GM21367 (cell line): ENCODE results near the gene FABP3.
"Not testable (repeated sequence)": the region's sequence is repeated elsewhere in the genome, so short reads cannot be mapped to it uniquely, and the experiment has no call there.

Experiments used
- ATAC-seq: cut with Tn5 transposase; IDR thresholded peaks from one replicate; pipeline ENCODE4 v1.9.1; 2021; ENCODE audit not compliant: unreplicated experiment

Gene FABP3

DNA sequence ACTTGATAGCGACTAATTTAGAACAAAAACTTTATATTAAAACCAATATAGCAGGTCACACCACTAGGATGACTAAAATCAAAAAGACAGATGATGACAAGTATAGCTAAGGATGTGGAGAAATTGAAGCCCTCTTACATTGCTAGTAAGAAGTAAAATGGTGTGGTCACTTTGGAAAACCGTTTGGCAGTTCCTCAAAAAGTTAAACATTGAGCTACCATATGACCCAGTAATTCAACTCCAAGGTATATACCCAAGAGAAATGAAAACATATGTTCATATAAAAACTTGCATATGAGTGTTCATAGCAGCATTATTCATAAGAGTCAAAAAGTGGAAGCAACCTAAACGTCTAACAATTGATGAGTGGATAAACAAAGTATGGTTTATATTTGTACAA, 27.1 kb upstream of the FABP3 start:
- ATAC-seq, result no peak

DNA sequence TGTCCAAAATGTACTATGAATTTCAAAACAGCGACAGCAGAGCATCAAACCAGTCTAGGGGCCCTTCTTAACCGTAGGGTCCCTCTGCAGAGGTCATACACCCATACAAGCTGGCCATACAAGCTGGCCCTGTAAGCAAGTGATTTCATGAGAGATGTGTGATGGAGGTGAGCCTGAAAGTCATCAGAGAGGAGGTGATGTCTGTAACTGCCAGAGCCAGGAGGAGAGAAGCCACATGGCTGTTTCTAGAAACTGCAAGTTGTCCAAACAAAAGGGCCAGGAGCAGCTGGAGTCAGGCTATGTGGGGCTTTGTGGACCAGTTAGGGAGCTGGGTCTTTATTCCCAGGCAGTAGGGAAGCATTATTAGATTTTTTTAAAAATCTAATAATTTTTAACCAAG, 25.4 kb upstream of the FABP3 start:
- ATAC-seq, result no peak

DNA sequence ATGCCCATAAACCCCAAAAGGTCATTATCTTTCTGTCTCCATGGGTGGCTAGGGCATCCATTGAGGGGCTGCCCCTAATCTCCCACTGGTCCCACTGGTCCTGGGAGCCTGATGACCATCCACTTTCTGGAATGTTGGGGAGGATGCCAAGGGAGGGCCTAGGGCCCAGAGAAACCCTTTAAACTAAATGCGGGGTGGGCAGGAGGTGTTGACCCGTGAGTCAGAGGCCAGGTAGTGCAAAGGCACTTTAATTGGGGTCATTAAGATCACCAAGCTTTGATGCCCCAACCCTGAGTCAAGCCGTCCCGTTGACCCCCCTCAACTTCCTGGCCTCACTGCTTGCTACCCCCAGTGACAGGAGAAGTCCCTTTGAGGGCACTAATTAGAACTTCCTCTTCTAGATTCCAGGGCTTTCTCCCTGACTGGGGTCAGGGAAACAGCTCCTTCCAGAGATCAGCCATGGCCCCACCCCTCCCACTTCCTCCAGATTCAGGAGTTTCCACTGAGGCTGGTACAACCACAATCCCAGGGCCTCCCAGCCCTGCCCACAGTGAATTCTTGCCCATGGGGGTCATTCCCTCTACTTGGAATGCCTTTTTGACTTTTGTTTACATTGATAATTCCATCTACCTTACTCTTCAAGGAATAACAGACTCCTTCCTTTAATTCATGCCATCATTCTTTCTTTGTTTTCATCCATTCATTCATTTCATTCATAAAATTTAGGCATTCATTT, 24.7 kb upstream of the FABP3 start:
- no peak for ATAC-seq

DNA sequence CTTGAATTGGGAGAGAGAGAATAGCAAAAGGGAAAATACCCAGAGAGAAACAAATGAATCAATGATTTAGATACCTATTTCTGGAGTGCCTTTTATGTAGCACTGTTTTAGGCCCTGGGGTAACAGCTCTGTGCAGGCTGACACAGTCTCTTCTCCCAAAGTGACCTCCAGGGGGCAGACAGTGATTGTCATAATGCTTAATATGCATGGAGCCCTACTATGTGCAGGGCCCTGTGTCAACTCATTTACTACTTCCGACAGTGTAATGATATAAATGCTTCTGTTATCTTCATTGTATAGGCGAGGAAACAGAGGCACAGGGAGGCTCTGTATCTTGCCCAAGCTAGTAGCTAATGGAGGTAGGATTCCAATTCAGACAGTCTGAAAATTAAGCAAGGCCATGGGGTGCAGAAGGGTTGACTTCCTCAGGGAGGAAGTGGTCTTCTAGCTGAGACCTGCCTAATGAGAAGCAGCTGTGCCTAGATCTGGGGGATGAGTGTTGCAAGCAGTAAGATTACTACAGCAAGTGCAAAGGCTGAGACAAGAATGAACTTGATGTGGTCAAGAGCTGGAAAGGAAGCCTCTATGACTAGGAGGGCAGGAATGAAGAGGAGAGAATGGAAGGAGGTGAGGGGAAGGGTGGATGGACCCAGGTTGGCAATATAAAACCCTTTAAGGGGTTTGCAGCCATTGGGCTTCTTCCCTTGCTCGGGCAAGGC, 23.9 kb upstream of the FABP3 start:
- ATAC-seq, result no peak

DNA sequence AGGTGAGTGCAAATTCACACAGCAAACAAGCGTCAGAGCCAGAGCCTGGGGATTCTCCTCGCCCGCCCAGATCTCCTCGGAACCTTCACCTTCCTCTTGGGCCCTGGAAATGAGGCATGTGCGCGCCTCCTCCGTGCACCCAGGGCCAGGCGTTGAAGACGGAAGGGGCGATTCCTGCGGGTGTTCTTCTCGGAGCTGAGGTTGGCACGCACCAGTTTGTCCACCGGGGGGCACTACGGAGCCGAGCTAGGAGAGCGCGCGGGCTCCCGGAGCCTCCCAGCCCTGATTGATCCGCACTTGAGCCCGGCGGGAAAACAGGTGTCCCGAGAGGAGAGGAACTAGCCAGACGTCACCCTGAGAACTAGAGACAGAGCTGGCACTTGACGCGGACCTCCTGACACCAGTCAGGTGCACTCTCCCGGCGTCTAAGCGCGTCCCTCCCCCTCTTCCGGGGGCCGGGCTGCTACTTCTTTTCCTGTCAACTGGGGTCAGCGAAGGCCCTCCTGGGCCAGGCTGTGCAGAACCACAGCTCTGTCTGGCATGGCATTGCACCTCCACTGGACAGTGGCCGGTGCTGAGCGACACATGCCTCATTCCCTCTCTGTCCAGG, 21.8 kb upstream of the FABP3 start:
- no peak for ATAC-seq

DNA sequence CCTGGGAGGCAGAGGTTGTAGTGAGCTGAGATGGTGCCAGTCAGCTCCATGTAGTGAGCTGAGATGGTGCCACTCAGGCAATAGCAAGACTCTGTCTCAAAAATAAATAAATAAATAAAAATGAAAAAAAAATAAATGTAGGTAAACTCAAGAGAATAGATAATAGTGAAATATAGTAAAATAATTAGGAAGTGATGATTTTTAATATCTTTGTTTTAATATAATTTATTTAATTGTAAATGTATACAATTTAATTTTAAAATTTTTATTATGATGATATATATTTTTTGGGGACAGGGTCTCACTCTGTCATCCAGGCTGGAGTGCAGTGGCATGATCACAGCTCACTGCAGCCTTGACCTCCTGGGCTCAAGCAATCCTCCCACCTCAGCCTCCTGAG, 20.6 kb upstream of the FABP3 start:
- no peak for ATAC-seq

DNA sequence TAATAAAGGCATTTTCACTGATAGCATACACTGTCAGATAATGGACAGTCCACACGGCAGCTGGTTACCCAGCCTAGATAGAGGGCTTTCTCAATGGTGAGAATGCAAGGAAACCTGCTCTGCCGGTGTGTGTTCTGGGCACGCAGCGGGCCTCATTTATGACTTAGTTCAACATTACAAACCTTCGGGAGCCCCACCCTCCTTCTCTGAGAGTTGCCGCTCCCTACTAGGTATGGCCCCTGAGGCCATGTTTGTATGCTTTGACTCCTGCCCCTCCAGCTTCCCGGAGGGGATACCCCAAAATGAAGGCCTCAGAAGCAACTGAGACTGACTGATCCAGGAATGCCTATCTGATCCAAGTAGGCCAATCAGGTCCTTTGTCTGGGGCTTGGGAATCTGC, 17.2 kb upstream of the FABP3 start:
- ATAC-seq, result no peak

DNA sequence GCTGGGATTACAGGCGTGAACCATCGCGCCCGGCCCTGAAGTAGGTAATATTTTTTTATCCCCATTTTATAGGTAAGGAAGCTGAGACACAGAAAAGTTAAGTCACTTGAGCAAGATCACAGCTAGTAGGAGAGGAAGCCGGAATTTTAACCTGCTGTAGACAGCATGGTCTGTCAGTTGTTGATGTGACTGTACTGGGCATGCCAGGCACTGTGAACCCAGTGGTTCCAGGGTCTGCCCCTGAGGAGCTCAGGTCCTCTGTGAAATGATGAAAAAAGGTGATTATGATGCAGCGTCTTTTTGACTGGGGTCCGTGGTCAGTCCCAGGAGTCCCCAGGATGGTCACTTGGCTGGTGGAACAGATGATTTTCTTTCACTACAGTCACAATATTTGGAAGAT, 16.7 kb upstream of the FABP3 start:
- no peak for ATAC-seq

DNA sequence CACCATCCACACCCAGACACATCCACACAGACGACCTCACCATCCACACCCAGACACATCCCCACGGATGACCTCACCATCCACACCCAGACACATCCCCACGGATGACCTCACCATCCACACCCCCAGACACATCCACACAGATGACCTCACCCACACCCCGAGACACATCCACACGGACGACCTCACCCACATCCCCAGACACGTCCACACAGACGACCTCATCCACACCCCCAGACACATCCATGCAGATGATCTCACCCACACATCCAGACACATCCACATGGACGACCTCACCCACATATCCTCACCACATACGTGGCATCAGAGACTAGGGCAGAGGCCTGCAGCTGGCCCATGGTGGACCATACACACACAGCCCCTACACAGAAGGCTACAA, 14.7 kb upstream of the FABP3 start:
- ATAC-seq, result no peak

DNA sequence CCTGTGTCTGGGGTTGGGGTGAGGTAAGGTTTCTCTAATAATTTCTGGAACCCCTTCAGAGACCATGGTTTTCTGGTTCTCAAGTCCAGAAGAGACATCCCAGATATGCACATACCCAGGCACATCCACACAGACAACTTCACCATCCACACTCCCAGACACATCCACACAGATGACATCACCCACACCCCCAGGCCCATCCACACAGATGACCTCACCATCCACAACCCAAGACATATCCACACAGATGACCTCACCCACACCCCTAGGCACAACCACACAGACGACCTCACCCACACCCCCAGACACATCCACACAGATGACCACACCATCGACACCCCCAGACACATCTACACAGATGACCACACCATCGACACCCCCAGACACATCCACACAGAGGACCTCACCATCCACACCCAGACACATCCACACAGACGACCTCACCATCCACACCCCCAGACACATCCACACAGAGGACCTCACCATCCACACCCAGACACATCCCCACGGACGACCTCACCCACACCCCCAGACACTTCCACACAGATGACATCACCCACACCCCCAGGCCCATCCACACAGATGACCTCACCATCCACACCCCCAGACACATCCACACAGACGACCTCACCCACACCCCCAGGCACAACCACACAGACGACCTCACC, 13.8 kb upstream of the FABP3 start:
- not testable (repeated sequence) for ATAC-seq

DNA sequence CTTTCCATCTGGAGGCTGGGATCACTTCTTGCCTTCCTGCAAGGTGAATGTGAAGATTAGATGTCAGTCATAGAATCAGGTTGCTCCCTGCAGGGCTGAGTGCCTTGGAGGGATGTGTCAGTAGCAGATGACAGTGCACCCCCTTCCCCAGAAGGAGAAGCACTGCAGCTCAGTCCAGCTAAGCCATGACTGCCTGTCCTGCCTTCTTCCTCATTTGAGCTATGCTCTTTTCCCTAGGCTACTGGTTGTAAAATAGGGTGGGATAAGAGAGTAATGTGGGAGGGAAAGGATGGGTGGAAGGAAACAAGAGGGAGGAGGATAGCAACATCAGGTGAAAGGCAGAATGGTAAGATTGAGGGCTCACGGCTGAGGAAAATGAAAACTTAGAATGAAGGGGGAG, 11.1 kb upstream of the FABP3 start:
- no peak for ATAC-seq

DNA sequence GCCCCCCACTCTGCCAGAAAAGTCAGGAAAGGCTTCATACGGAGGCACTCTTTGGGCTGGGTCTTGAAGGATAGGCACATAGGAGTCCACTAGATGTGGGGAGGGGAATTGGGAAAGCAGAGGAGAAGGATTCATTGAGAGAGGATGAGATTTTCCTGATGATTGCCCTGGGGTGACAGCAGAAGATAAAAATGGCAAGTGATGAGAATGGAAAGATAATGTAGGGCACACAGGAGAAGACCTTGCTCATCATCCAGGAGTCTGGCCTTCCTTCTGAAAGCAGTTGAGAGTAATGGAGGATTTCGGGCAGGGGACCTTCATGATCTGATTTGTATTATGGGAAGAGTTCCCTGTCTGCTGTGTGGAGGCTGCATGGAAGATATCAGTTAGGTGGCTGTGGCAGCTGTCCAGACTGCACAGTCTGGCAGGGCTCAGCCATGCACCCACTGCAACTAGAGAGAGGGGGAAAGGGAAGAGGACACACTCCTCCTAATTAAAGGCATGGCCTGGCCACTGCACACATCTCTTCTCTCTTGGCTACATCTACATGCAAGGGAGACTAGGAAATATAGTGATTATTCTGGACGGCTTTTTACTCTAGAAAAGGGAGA, 9.6 kb upstream of the FABP3 start:
- no peak for ATAC-seq

DNA sequence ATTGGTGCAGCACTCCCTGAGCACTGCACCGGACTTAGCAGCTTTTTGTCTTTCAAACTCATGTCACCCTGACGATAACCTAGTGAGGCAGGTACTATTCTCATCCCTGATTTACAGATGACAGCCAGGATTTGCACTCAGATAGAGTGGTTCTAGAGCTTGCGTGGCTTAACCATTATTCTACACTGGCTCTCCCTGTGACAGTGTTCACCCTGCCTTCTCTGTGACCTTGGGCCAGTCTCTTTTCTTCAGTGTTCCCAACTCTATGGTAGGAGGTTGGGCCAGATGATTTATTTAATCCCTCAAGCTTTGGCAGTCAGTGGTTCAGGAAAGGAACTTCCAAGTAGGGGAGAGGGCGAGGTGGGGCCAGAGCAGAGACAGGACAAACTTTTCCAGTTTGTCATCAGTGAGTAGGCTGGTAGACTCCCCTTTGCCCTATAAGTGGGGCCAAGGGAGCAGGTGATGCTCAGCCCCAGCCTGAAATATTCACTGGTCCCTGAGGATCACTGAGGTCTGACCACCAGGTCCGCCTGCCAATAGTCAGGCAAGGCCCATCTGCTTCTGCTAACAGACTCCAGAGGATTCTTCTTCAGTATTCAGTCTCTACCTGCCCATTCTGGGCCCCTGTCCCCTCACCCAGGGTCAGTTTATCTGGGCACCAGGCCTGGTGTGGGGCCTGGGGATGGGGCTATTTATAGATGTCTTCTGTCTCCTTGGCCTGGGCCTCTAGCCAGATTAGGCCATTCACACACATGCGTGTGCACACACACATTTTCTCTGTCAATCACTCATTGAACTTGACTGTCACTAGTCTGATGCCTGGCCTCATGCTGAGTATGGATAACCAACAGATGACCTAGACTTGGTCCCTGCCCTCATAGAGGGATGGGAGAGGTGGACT, 8.8 kb upstream of the FABP3 start:
- no peak for ATAC-seq

DNA sequence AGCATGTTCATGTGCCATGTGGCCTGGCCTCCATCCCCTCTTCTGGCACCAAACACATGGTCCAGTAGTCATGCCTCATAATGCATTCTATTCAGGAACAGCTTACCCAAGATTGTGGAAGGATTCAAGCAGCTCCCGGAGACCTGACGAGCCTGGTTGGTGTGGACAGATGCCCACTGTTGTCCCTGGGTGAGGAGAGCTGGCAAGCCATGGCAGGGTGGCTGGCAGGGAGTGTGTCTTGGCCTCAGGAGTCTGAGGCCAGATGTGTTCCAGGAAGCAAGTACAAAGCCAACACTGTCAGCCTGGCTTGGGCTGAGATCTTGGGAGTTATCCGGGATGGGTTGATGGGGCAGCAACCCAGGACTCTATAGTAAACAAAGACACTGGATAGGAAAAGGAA, 7.3 kb upstream of the FABP3 start:
- ATAC-seq, result no peak

DNA sequence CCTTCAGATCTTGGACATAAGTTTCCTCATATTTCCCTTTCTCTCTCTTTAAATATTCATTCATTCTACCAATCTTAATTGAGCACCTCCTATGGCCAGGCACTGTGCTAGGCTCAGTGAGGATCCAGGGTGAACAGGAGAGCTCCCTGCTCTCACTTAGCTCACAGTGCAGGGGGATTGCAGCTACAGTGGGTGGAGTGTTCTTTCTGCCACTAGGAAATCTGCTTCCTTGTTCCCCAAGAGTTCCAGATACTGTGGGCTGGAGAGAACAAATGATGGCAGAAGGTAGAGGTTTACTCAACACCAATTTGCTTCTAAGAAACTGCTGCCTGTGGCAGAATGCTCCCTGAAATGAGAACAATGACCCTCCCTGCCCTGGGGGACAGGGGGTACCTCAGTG, 5.1 kb upstream of the FABP3 start:
- ATAC-seq, result no peak

DNA sequence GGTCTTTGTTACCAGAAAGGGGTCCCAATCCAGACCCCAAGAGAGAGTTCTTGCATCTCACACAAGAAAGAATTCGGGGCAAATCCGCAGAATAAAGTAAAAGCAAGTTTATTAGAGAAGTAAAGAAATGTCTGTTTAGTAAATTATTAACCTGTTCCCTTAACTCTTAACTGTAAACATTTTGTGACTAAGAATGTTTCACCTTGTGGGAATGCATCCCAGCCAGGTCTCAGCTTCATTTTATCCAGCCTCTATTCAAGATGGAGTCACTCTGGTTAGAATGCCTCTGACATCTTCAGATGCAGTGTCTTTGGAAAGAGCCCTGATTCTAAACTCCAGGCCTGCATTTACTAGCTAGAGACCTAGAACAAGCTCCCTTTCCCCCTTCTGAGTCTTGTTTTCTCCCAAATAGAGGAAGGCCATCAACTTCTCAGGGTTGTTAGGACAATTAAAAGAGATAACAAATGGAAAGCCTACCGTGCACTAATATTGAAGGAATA, 4.5 kb upstream of the FABP3 start:
- no peak for ATAC-seq

DNA sequence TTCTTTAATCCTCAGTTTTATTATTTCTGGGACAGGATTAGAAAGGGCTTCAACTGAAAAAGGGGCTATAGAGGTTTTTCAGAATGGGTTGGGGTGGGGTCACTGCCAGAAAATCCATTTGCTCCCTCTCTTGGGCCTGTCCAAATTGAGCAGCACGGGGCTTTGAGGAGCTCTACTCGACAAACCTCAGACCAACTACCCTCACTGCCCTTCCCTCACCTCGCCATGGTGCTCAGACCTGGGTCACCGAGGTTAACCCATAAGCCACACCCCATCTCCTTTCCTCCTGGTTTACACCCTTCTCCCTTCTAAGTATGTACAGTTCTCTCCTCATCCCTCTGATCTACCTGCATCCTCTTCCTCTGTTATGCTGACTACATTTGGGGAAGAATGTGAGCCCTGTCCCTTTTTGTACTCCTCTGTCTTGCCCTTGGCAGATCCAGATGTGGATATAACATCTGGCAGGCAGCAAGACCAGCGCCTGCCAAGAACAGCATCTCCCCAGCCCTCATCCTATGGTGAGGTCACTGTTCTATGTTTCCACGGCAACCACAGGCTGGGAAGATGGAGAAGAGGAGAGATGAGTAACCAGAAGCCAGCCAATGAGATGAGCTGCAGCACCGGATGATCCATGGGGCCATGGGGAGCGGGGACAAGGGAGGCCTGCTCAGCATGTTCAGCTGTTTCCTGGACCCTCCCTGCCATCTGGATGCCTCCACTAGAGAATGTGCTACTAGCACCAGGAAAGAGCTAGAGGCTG, 3.7 kb upstream of the FABP3 start:
- no peak for ATAC-seq

DNA sequence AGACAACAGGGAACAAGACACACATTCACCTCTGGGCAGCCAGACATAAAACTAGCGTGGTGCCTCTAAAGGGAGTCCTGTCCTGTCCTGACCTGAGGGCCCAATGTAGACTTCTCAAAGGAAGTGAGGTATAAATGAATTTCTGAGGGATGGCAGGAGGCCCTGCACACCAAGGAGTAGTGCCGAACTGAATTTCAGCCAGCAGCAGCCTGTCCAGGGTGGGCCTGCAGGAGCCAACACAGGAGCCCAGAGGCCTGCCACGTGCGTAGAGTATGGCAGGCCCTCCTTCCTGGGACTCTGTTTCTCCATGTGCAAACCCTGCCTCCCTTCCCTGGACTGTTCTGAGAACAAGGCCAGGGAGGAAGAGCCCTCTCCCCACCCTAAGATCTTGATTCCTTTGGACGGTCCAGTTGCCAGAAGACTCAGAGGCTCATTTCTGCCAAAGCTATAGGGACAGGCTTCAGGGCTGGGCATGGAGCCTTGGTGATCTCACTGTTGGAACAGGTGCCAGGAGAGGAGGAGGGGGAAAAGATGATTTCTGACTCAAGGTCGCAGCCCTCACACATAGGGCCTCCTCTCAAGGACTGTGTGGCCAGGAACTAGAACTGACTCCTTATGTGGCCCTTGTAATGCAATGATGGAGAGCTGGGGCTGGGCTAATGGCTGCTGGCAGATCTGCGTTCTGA, 1.8 kb upstream of the FABP3 start:
- no peak for ATAC-seq

DNA sequence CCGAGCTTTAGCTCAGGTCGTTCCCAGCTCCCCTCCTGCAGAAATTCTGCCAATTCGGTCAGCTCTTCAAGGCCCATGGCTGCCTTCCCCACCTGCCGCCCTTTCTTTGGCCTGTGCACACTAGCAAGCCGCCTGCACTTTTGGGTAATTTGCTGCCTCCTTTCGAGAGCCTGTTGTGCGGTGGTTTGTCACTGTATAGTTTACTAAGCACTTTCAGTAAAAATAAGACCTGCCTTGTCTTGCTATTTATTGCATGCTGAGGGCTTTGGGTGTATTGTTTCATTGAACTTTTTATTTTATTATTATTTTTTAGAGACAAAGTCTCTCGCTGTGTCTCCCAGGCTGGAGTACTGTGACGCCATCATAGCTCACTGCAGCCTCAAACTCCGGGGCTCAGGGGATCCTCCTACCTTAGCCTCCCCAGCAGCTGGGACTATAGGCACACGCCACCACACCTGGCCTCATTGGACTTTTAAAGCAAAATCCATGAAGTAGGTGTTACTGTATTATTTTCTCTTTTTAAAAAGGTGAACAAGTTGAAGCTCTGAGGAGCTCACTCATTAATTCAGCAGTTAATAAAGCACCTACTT, 1.1 kb upstream of the FABP3 start:
- ATAC-seq, result no peak
